HG03439 (cell line): ENCODE results near the gene PKN1.
"Not testable (repeated sequence)": the region's sequence is repeated elsewhere in the genome, so short reads cannot be mapped to it uniquely, and the experiment has no call there.

Experiments
- ATAC-seq: cut with Tn5 transposase; IDR thresholded peaks from one replicate; pipeline ENCODE4 v1.9.1; 2021; ENCODE audit warnings: mild to moderate bottlenecking, moderate library complexity; ENCODE audit not compliant: unreplicated experiment

PKN1 gene

GRCh38 chr19:14460935-14461334 is 27.8 kb downstream of the PKN1 start:
- no peak for ATAC-seq

GRCh38 chr19:14462401-14462800 is 29.3 kb downstream of the PKN1 start:
- ATAC-seq: not testable (repeated sequence)

GRCh38 chr19:14463747-14464146 is 30.6 kb downstream of the PKN1 start:
- ATAC-seq: no peak

- ATAC-seq: no peak
These were observed 34.3 kb downstream of the PKN1 start for GRCh38 chr19:14467391-14467790.

DNA sequence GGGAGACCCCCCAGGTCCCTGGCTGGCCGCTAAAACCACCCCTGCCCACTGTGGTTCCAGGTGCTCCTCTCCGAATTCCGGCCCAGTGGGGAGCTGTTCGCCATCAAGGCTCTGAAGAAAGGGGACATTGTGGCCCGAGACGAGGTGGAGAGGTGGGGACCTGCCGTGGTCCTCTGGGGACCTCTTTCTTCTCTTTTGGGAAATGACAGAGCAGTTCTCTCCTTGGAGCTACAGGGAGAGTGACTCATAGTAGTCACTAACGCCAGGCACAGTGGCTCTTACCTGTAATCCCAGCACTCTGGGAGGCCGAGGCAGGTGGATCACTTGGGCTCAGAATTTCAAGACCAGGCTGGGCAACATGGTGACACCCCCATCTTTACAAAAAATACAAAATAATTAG is 34.7 kb downstream of the PKN1 start:
- ATAC-seq: no peak

DNA sequence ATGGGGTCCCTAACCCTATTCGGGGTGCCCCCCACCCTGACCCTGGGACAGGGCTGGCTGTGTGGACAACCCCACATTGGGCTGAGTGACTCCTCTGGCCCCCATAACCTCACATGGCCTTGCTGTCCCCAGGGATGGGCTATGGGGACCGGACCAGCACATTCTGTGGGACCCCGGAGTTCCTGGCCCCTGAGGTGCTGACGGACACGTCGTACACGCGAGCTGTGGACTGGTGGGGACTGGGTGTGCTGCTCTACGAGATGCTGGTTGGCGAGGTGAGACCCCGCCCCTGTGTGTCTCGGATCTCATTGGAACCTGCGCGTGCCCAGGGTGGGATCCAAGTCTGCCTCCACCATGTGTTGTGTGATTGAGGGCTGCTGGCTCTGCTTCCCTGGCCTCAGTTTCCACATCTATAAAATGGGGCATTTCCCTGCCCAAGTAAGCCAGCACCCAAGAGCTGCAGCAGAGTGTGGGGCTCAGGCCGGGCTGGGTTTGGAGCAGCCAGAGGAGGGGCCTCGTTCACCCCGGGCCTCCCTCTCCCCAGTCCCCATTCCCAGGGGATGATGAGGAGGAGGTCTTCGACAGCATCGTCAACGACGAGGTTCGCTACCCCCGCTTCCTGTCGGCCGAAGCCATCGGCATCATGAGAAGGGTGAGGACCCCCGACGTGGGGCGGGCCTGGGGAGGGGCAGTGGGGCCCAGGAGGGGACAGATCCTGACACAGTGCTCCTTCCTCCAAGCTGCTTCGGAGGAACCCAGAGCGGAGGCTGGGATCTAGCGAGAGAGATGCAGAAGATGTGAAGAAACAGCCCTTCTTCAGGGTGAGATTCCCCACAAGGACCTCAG is 37.1 kb downstream of the PKN1 start:
- ATAC-seq: no peak

- no peak for ATAC-seq
These were observed 38.5 kb downstream of the PKN1 start for GRCh38 chr19:14471436-14472187.

- no peak for ATAC-seq
These were observed 39.3 kb downstream of the PKN1 start for GRCh38 chr19:14472202-14472938.

DNA sequence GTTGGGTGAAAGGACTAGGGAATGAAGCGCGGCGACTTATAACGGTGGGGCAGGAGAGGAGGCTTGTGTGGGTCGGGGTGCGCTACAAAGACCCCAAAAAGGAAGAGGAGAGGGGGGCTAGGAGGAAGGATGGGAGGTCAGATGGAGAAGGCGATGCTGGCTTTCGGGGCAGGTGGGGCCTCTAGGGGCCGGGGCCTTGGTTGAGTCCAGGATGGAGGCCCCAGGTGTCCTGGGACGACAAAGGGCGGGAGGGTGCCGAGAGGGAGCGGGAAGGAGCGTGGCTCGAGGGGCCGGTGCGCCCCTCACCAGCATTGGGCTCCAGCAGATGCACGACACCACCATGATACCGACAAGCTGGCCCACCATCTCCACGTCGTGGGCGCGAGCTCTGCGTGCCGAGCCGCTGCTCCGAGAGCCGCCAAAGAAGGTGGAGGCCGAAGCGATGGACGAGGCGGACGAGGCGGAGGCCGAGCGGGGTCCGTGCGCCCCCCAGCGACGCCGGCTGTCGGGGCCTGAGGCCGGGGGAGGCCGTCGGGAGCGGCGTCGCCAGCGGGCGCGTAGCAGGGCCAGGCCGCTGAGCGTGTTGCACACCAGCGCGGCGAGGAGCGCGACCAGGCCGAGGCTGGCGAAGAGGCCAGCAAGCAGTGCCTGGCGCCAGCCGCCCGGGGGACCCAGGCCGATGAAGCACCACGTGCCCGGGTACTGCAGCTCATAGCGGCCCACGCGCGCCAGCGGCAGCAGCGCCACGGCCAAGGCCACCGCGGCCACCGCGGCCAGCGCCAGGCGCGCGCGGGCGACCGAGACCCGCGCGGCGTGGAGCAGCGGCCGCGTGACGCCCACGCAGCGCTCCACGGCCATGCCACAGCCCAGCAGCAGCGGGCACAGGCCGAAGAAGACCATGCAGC is 40.2 kb downstream of the PKN1 start:
- ATAC-seq: no peak

- no peak for ATAC-seq
These were observed 41.0 kb downstream of the PKN1 start for GRCh38 chr19:14473978-14474578.

DNA sequence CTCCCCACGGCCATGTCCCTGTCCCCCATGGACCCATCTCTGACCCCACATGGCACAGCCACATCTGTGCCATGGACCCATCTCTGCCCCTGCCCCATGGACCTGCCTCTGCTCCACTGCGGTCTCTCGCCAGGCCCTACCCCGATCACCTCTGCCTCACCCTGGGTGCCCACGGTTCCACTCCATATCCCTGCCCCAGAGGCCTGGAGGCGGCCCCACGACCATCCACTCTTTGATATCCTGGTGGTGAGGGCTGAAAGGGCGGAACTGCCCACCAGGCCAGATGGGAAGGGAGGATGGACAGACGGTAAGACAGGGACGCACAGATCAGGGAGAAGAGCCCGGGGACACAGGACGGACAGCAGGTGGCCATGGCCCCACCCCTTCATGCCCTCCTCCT is 41.7 kb downstream of the PKN1 start:
- ATAC-seq: no peak

- ATAC-seq: no peak
These were observed 42.4 kb downstream of the PKN1 start, which contains the start of gene PTGER1 for GRCh38 chr19:14475251-14476073. Gene PTGER1, minus strand, starts transcription at chr19:14475354. Its CDS starts 1,034 bp downstream, at chr19:14474320.

DNA sequence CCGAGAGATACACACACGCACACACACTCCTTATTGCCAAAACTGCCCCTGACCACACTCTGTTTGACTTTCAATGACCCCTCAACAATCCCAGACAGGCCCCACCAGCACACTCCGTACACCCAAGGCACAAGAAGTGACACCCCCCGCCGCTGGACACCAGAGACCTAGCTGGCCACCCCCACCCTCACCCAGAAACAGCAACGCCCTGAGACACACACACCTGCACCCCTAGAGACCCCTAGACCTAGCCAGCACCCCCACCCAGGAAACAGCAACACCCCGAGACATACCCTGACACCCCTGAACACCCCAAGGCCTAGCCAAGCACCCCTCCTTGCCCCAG is 43.2 kb downstream of the PKN1 start:
- ATAC-seq: no peak

DNA sequence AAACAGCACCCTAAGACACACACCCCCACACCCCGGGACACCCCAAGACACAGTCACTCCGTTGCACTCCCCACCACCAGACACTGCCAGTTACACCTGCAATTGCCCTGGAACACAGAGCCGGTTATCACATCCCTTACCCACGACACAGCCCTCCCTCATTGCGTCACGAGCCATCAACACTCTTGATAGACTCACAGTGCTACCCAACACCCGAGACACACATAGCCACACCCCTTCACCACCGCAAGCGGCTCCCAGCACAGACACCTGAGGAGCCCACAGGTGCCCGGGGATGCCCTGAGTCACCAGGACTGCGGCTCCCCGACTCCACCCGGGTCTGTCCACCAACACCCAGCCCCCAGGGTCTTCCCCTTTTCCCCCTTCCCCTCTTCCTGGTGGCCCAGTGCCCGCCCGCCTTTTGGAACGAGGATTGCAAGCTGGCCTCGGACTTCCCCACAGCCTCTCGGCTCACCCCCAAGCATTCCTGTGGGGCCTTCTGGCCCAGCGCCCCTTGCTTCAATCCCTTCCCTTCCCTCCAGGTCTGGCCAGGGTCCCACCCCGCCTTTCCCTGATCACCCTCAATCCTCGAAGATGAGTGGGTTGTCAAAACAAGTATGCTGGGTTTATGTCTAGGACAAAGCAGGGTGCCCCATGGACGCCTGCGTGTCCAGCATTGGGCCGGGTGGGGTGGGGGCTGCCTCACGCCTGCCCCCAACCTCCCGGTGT is 43.7 kb downstream of the PKN1 start:
- ATAC-seq: no peak

DNA sequence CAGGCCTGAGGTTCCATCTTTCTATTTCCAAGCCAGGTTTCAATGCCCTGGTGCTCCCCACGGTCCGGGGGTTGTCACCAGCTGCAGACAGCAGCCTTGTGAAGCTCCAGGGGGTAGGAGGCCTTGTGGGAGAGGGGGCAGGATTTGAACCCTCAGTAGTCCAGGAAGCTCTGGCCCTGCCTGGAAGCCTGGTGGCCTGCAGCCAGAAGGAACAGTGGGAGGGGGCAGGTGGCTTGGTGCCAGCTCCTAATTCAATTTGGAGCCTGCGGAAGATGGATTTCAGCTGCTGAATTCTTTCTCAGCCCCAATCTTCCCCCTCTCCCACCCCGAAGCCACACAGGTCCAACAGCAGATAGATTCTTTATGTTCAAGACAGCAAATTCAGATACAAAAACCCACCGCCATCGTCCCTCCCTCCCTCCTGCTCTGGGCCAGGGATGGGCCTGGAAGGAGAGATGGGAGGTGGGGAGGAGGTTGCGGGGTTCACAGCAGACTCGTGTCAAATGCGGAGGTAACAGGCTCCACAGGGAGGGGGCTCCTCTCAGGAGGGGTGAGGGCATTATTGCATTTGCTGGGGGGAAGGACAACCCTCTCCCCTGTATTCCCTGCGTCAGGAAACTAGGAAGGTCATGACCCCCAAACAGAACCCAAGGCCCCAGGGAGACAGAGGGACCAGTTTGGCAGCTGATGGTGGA is 44.5 kb downstream of the PKN1 start:
- ATAC-seq: no peak

DNA sequence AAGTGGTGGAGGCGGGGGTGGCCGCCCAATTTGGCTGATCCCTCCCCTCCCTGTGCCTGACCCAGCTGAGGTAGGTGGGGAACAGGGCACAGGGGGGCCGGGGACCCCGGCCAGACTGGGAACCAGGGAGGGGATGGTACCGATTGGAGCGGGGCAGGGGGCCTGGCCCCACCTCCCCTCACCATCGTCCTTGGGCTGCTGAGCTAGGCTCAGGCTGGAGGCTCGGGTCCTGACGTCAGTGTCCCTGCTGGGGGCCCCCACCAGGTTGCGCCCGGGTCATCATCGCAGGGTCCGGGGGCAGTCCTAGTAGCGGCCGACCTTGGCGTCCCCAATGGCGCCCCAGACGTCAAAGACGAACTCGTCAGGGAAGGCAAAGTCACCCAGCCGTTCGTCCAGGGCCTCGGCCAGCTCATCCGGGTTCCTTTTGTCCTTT is 45.0 kb downstream of the PKN1 start:
- ATAC-seq: no peak

- no peak for ATAC-seq
These were observed 46.3 kb downstream of the PKN1 start for GRCh38 chr19:14479309-14479974.
